Brain pericyte (primary cell): ENCODE measurements around the gene KCNQ4.

ENCODE experiments used
- DNase-seq: peaks from one replicate; pipeline ENCODE4 v3.0.0-alpha.2; 2012; ENCODE audit warnings: low read depth, low spot score

KCNQ4 gene

GRCh38 chr1:40795811-40796586, 12.4 kb downstream of the KCNQ4 start:
- no peak for DNase-seq

GRCh38 chr1:40796939-40797667, 13.5 kb downstream of the KCNQ4 start:
- DNase-seq: no peak

- no peak for DNase-seq
Observed at GRCh38 chr1:40797668-40798010, 14.1 kb downstream of the KCNQ4 start.

- no peak for DNase-seq
Observed at GRCh38 chr1:40798366-40799281, 15.0 kb downstream of the KCNQ4 start.

- no peak for DNase-seq
Observed at GRCh38 chr1:40799351-40799867, 15.8 kb downstream of the KCNQ4 start.

- DNase-seq: no peak
Observed at GRCh38 chr1:40801742-40802077, 18.1 kb downstream of the KCNQ4 start.

GRCh38 chr1:40802078-40802741, 18.6 kb downstream of the KCNQ4 start:
- no peak for DNase-seq

GRCh38 chr1:40802742-40803113, 19.1 kb downstream of the KCNQ4 start:
- no peak for DNase-seq

GRCh38 chr1:40803447-40803846, 19.9 kb downstream of the KCNQ4 start:
- DNase-seq: no peak

GRCh38 chr1:40803902-40804301, 20.3 kb downstream of the KCNQ4 start:
- no peak for DNase-seq

- no peak for DNase-seq
Observed at GRCh38 chr1:40806240-40806639, 22.7 kb downstream of the KCNQ4 start.

- DNase-seq: no peak
Observed at GRCh38 chr1:40806731-40807695, 23.4 kb downstream of the KCNQ4 start.

GRCh38 chr1:40808002-40808401, 24.4 kb downstream of the KCNQ4 start:
- DNase-seq: no peak

- no peak for DNase-seq
Observed at GRCh38 chr1:40808444-40808843, 24.9 kb downstream of the KCNQ4 start.

- DNase-seq: no peak
Observed at GRCh38 chr1:40808909-40809308, 25.3 kb downstream of the KCNQ4 start.

GRCh38 chr1:40810927-40811326, 27.3 kb downstream of the KCNQ4 start:
- no peak for DNase-seq

- DNase-seq: no peak
Observed at GRCh38 chr1:40815420-40815819, 31.8 kb downstream of the KCNQ4 start.

GRCh38 chr1:40817791-40818263, 34.2 kb downstream of the KCNQ4 start:
- DNase-seq: no peak

- DNase-seq: no peak
Observed at GRCh38 chr1:40818264-40818961, 34.8 kb downstream of the KCNQ4 start.

- DNase-seq: no peak
Observed at GRCh38 chr1:40819101-40819500, 35.5 kb downstream of the KCNQ4 start.
